HepG2 (cell line): ENCODE measurements around the gene SPAG9. TPM values are rescaled to one million over a fixed set of nuclear protein-coding genes. Genes with fewer than 3 reads are reported as not detected.

ENCODE experiments used
- ARHGAP35 ChIP-seq: sonication (generic); formaldehyde crosslinking; IDR thresholded peaks from 2 replicates; pipeline ENCODE4 v1.9.0; 2022; ENCODE audit warnings: mild to moderate bottlenecking, inconsistent platforms, moderate library complexity, missing genetic modification reagents, borderline replicate concordance
- ATF2 ChIP-seq: sonication (generic); formaldehyde crosslinking; IDR thresholded peaks from 2 replicates; pipeline ENCODE4 v1.4.0; 2020; ENCODE audit warnings: missing genetic modification reagents
- BHLHE40 ChIP-seq: IDR thresholded peaks from 2 replicates; pipeline ENCODE4 v1.6.1; 2011; ENCODE audit warnings: low read length, improper control_type of control experiment
- GLI4 ChIP-seq: sonication (generic); formaldehyde crosslinking; IDR thresholded peaks from 2 replicates; pipeline ENCODE4 v1.5.1; 2020; ENCODE audit warnings: missing genetic modification reagents, mild to moderate bottlenecking, moderate library complexity, borderline replicate concordance
- GTF3A ChIP-seq: sonication (generic); formaldehyde crosslinking; conservative IDR thresholded peaks from 2 replicates; pipeline ENCODE4 v1.4.0; 2020; ENCODE audit warnings: mild to moderate bottlenecking, missing genetic modification reagents
- NR0B2 ChIP-seq: sonication (generic); formaldehyde crosslinking; IDR thresholded peaks from 2 replicates; pipeline ENCODE4 v1.4.0; 2020; ENCODE audit warnings: mild to moderate bottlenecking, missing genetic modification reagents
- NR2F6 ChIP-seq, 2 experiments: IDR thresholded peaks; 2 replicates each; pipeline ENCODE4 v1.6.1; 2016; ENCODE audit warnings: antibody characterized with exemption in 1 of 2, mild to moderate bottlenecking in 1 of 2
- PHF21A ChIP-seq: sonication (generic); formaldehyde crosslinking; IDR thresholded peaks from 2 replicates; pipeline ENCODE4 v1.5.0; 2020; ENCODE audit warnings: mild to moderate bottlenecking, missing genetic modification reagents
- PREB ChIP-seq: sonication (generic); formaldehyde crosslinking; IDR thresholded peaks from 2 replicates; pipeline ENCODE4 v1.4.0; 2020; ENCODE audit warnings: missing genetic modification reagents
- RARA ChIP-seq: IDR thresholded peaks from 2 replicates; pipeline ENCODE4 v1.6.1; 2016; ENCODE audit warnings: missing genetic modification reagents, missing compliant biosample characterization
- SRF ChIP-seq: IDR thresholded peaks from 2 replicates; pipeline ENCODE4 v1.6.1; 2011; ENCODE audit warnings: mild to moderate bottlenecking, low read depth, low read length, moderate library complexity
- ZNF225 ChIP-seq: sonication (generic); formaldehyde crosslinking; IDR thresholded peaks from 2 replicates; pipeline ENCODE4 v1.4.0; 2020; ENCODE audit warnings: mild to moderate bottlenecking, missing genetic modification reagents
- ZNF329 ChIP-seq: sonication (generic); formaldehyde crosslinking; IDR thresholded peaks from 2 replicates; pipeline ENCODE4 v1.9.0; 2021; ENCODE audit warnings: low read depth, mild to moderate bottlenecking, missing genetic modification reagents
- ZNF414 ChIP-seq: sonication (generic); formaldehyde crosslinking; IDR thresholded peaks from 2 replicates; pipeline ENCODE4 v1.5.0; 2020; ENCODE audit warnings: missing genetic modification reagents
- ZNF432 ChIP-seq: sonication (generic); formaldehyde crosslinking; IDR thresholded peaks from 2 replicates; pipeline ENCODE4 v1.5.0; 2020; ENCODE audit warnings: missing genetic modification reagents, mild to moderate bottlenecking, borderline replicate concordance
- ZNF652 ChIP-seq: IDR thresholded peaks from 2 replicates; pipeline ENCODE4 v1.6.1; 2016; ENCODE audit warnings: low read depth, borderline replicate concordance
- ZNF687 ChIP-seq: sonication (generic); formaldehyde crosslinking; IDR thresholded peaks from 2 replicates; pipeline ENCODE4 v1.5.1; 2020; ENCODE audit warnings: mild to moderate bottlenecking, missing genetic modification reagents, moderate library complexity
- ZNF788 ChIP-seq: sonication (generic); formaldehyde crosslinking; IDR thresholded peaks from 2 replicates; pipeline ENCODE4 v1.5.0; 2020; ENCODE audit warnings: mild to moderate bottlenecking, missing genetic modification reagents, borderline replicate concordance
- ZNF800 ChIP-seq: sonication (generic); formaldehyde crosslinking; IDR thresholded peaks from 2 replicates; pipeline ENCODE4 v1.4.0; 2020; ENCODE audit warnings: missing genetic modification reagents
- polyA plus RNA-seq, 8 experiments: library from polyadenylated mRNA; depleted of rRNA in 3 of 8; stranded (reverse) in 7 of 8; unstranded in 1 of 8; fragments of >200 nt; fragmentation: Illumina TruSeq in 4 of 8; extraction: Trizol in 4 of 8; gene quantifications; 2 replicates each; pipeline versions ENCODE4 v1.2.1 to v1.2.3, GENCODE V29; 2011 to 2016; ENCODE audit warnings: low read depth in 4 of 8, missing spikeins in 1 of 8, mixed read lengths in 1 of 8; ENCODE audit not compliant: insufficient read depth in 1 of 8
- total RNA-seq, 5 experiments: library from RNA; depleted of rRNA; stranded (reverse); fragments of >200 nt; fragmentation: Illumina TruSeq; extraction: Trizol; gene quantifications; 2 replicates each; pipeline ENCODE4 v1.2.3, GENCODE V29; 2016; ENCODE audit warnings: low read depth in 1 of 5

Gene SPAG9
- total and polyA plus RNA-seq, 2 of the 13 experiments (the other 11 are each of a cell fraction or from before 2014, with no cell fraction given), result 43.2 to 78.6 TPM

GRCh38 chr17:50920041-50920410 lies 200.6 kb downstream of the SPAG9 start (continued):
- TF ChIP-seq ZNF432 (CRISPR knock-in tag) (no peak), GTF3A (CRISPR knock-in tag) (no peak), ZNF225 (CRISPR knock-in tag) (0 out of 2 replicates have a peak, but pooled peaks have one; percentile 35), ZNF414 (CRISPR knock-in tag) (no peak), SRF (no peak), RARA (no peak), ARHGAP35 (CRISPR knock-in tag) (0 out of 2 replicates have a peak, but pooled peaks have one; percentile 11), NR2F6 (IDR thresholded peaks at IDR 0.05) (no peak), NR2F6 (CRISPR knock-in tag; IDR thresholded peaks at IDR 0.05) (no peak), ZNF652 (0 out of 2 replicates have a peak, but pooled peaks have one; percentile 5), ZNF788 (0 out of 2 replicates have a peak, but pooled peaks have one; percentile 20), ATF2 (CRISPR knock-in tag) (peak; percentile 17; the same call in 1 of the 2 replicates), GLI4 (CRISPR knock-in tag) (0 out of 2 replicates have a peak, but pooled peaks have one; percentile 8), BHLHE40 (no peak), PREB (CRISPR knock-in tag) (no peak), ZNF329 (CRISPR knock-in tag) (no peak), ZNF800 (CRISPR knock-in tag) (no peak), PHF21A (CRISPR knock-in tag) (peak; percentile 72; the same call in 1 of the 2 replicates), NR0B2 (CRISPR knock-in tag) (0 out of 2 replicates have a peak, but pooled peaks have one; percentile 1), ZNF687 (CRISPR knock-in tag) (peak; percentile 8; the same call in 1 of the 2 replicates)
